GM19395 (cell line): ENCODE data around the gene SLC35D2.
A peak's percentile ranks its signal among the peaks of the same experiment; 100 is the strongest.
"Not testable (repeated sequence)": the region's sequence is repeated elsewhere in the genome, so short reads cannot be mapped to it uniquely, and the experiment has no call there.

Experiments
- ATAC-seq: cut with Tn5 transposase; IDR thresholded peaks from one replicate; pipeline ENCODE4 v1.9.1; 2021; ENCODE audit warnings: mild to moderate bottlenecking, moderate library complexity; ENCODE audit not compliant: unreplicated experiment

Gene SLC35D2

DNA sequence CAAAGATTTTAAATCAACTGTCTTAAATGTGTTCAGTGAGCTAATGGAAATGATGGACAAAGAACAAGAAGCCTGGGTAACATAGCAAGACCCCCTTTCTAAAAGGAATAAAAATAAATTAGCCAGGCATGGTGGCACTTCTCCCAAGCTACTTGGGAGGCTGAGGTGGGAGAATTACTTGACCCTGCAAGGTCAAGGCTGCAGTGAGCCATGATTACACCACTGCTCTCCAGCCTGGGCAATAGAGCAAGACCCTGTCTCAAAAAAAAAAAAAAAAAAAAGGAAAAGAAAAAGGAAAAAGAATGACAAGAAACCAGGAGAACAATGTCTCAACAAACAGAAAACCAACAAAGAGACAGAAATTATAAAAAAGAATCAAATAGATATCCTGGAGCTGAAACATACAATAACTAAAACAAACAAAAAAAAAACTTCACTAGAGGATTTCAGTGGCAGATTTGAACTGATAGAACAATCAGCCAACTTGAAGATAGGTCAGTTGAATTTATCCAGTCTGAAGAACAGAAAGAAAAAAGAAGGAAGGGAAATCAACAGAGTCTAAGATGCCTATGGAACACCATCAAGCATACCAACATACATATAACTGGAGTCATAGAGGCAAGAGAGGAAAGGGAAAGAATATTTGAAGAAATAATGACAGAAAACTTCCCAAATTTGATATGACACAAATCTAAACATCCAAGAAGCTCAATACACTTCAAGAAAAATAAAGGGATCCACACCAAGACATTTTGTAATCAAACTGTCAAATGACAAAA is 16.8 kb upstream of the SLC35D2 start:
- no peak for ATAC-seq

DNA sequence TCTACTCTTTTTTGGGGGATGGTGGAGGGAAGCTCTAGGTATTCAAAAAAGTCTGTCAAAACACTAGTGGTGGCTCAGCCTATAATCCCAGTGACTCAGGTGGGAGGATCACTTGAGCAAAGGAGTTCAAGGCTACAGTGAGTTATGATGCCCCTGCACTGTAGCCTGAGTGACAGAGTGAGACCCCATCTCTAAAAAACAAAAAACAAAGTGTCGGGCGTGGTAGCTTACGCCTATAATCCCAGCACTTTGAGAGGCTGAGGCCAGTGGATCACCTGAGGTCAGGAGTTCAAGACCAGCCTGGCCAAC is 15.8 kb upstream of the SLC35D2 start:
- ATAC-seq, result peak; percentile 36

DNA sequence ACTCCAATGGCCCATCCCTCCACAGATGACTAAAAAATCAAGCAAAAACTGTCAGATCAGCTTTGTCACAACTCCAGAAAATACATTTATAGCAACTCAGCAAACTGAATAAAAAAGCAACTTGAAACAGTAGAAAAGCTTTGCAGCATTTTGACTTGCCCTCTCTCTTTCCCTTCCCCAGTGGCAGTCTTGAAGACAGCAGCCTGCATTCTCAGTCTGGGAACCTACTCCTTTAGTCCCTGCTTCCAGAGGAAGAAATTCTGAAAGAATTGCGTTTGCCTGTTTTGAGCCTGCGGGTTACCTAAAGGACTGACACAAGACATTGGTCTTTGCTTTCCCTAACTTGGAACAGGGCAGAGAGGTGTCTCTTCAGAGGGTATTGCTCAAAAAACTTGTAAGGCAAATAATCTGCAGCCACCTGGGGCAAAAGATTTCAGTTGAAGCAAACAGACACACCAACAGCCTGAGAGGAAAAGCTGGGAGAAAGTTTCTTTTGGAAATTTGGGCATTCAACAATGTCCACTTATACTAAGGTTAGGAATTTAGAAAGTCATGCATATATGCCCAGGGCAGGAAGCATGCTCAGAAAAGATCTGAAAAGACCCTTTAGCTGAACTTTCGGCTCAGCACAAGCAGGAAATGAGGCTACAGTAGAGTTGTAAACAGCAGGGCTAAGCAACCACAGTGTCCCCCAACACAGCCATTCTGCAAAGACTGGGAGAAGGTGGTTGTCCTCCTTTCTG is 15.2 kb upstream of the SLC35D2 start:
- ATAC-seq, result peak; percentile 69

DNA sequence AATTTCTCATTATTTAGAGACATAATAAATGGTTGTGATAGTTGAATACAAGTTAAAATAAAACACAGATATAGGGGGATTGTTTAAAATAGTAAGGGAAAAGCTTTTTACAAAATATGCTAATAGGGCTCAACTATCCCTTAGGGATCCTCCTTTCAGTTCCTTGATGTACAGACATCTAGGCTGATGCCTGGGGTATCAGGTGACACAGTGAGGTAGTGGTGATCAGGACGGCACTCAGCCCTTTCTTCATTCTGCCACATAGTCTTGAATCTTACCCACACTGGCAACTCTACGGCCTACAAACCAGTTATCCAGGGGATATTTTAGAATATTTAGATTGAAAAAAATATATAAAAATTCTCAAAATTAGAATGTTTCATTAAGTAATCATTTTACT is 12.5 kb upstream of the SLC35D2 start:
- no peak for ATAC-seq

DNA sequence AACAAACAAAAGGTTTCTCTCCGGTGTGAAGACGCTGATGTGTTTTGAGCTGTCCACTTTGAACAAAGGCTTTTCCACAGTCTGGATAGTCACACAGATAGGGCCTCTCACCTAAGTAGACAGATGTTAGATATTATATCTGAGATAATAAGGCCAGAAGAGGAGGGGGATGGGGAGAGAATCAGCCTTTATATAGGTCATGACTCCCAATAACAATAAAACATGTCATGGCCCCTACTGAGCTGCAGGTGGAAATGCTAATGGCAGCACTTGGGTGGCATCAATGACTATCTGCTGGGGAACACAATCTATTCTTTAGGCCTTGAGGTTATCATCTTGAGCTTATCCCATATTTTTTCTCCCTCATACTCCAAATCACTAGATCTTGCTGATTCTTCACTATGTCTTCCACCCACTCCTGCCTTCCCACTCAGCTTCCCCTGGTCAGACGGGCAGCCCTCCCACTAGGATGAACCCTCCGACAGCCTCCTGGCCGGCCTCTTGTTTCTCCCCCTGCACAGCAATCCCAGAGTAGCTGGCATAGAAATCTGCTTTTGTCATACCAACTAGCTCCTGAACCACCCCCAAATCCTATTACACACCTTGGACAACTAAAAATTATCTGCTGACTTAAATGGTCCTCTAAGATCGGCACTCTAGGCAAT is 11.5 kb upstream of the SLC35D2 start:
- ATAC-seq, result no peak

DNA sequence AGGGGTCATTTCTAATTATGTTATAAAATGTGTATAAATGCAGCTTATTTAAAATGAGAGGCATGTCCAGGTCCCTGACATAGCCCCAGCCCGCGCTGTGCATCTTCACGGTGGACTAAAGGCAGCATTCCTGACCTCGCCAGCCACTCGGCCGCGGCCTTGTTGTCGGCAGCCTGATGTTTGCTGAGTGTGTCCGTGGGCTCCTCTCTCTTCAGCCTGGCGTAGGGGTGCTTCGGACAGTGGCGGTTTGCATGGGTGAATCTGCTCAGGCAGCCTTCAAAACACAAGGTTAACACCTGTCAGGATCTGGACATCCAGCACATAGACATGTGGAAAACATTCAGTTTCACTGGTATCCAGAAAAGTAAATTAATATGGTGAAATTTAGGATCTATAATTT is 8.8 kb upstream of the SLC35D2 start:
- ATAC-seq, result no peak

DNA sequence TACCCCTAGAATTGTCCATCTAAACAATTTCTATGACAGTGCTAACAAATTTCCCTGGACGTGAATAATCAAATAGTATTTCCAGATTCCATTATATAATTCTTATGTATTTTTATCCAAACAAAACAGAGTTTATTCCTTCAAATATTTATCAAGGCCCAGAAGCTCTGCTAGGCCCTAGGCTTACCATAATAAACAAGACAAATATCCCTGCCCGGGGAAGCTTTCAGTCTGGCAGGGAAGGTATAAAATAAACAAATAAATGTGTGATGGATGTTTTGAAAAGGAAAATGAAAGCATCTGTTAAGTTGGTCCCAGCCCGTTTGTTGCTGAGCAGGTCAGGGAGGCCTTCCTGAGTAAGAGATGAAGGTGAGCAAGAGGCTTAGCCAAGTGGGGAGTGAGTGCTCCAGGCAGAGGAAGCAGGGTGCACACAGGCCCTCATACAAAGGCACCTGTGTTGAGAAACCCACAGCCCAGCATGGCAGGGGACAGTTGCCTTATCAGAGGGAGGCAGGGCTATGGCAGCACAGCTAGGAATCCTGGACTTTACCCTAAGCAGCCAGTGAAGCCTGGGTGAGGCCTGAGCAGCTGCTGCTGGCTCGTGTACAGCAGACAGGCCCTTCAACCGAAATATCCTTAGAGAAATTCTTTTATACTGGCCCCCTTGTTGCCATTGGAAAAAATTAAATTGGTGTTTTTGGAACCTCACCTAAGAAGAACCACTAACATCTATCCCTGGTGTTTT is 7.7 kb upstream of the SLC35D2 start:
- no peak for ATAC-seq

DNA sequence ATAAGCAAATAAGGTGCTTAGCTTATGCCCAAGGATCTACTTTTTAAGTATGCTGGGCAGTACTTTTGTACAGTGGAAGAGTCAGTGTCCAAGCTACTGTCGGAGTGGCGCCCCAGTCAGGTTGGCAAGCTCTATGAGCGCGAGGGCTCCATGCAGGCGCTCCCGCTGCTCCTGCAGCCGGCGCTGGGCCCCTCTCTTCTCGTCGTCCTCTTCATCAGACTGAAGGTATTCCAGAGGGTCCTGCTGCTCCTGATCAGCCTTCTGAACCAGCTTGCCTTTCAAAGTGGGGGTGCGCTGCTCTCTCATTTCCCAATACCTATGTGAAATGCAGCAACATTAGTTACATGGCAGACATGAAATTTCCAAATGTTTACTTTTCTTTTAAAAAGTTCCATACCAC is 4.6 kb upstream of the SLC35D2 start:
- no peak for ATAC-seq

DNA sequence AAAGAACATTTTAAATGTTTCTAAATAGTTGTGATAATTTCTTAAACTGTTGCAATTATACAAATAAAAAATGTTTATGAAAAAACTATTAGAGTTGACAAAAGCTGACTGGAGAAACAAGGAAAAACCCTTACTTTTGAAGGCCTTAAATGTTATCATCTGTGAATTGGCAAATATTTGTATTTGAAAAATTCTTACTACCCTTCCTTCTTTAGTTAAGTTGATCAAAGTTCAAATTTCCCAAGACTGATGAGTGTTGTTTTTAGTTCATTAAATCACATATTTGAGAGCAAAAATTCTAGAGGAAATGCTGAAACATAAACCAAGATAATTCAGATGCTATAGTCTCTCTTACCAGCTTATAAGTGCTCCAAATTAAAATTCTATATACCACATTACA is 2.6 kb upstream of the SLC35D2 start:
- ATAC-seq, result no peak

DNA sequence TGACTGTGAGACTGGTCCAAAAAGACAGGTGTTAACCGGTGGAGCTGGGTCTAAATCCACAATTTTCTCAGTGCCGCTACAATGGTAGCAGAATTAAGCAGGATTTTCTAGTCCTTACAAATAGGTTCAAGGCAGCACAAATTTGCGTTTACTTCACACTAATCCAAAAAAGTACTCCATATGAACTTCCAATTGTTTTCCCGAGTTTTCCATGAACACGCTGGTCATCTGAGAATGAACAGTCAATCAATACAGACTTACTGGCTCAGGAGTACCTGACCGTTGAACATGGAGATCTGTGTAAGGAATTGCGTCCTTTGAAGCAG is 709 bp downstream of the SLC35D2 start:
- no peak for ATAC-seq

DNA sequence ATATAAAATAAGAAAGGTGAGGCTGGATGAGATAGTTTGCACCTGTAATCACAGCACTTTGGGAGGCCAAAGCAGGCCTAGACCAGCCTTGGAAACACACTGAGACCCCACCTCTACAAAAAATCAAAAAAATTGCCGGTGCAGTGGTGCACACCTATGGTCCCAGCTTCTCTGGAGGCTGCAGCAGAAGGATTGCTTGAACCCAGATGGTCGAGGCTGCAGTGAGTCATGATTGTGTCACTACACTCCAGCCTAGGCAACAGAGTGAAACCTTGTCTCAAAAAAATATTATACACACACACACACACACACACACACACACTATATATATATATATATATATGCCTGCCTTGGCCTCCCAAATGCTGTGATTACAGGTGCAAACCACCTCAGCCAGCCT is 1.3 kb downstream of the SLC35D2 start:
- ATAC-seq, result no peak

DNA sequence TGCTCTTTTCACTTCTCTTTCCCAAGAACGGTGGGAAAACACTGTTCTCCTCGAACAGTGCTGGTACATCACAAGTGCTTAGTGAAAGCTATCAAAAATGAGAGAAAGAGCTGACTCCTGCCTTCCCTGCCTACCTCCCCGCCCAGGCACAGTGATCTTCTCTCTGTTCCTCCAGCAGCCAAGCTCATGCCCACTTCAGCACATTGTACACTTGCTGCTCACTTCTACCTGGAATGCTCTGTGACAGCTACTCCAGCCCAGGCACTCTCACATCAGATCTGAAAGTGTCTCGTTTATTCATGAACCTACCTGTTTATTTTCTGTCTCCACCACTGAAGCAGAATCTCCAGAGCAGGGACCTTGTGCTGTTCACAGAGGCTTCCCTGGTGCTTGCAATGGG is 1.8 kb downstream of the SLC35D2 start:
- ATAC-seq, result no peak

DNA sequence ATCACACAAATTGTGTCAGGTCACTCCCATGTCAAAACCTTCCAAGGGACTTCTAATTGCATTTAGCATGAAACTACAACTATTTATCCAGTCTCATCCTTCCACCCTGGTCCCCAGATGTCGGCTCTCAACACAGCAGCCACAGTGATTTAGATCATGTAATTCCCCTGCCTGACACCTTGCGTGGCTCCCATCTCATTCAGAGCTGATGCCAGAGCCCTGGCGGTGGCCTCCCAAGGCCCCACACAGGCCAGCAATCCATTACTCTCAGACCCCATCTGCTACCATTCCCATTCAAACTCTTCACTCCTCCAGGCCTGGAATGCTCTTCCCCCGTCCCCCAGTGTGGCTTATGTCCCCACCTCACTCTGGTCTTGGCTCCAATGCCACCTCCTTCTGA is 2.4 kb downstream of the SLC35D2 start:
- no peak for ATAC-seq

DNA sequence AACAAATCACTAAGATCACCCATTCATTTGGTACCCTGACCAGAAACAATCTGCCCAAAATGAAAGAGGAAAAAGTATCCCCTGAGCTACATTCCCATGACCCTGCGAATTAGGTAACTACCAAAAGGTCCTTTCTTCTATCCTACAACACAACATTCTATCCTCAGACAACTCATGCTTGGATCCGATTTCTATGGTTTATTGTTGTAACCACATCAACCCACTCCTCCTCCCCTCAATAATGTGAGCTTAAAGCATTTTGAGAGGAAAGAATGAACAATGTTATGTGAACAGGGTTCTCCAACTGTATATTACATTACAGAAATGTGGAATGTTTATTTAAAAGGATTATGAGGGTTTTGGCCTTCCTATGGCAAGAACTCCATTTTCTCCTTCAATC is 4.0 kb downstream of the SLC35D2 start:
- no peak for ATAC-seq

DNA sequence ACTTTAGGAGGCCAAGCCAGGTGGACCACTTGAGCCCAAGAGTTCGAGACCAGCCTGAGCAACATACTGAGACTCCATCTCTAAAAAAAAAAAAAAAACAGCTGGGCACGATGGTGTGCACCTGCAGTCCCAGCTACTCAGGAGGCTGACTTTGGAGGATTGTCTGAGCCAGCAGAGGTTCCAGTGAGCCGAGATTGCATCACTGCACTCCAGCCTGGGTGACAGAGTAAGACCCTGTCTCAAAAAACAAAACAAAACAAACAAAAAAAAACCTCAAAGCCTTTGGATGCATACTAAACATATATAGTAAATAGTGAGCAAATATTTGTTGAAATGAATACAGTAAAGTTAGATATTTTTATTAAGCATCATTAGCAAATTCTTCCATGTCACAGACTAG is 5.3 kb downstream of the SLC35D2 start:
- ATAC-seq, result no peak

DNA sequence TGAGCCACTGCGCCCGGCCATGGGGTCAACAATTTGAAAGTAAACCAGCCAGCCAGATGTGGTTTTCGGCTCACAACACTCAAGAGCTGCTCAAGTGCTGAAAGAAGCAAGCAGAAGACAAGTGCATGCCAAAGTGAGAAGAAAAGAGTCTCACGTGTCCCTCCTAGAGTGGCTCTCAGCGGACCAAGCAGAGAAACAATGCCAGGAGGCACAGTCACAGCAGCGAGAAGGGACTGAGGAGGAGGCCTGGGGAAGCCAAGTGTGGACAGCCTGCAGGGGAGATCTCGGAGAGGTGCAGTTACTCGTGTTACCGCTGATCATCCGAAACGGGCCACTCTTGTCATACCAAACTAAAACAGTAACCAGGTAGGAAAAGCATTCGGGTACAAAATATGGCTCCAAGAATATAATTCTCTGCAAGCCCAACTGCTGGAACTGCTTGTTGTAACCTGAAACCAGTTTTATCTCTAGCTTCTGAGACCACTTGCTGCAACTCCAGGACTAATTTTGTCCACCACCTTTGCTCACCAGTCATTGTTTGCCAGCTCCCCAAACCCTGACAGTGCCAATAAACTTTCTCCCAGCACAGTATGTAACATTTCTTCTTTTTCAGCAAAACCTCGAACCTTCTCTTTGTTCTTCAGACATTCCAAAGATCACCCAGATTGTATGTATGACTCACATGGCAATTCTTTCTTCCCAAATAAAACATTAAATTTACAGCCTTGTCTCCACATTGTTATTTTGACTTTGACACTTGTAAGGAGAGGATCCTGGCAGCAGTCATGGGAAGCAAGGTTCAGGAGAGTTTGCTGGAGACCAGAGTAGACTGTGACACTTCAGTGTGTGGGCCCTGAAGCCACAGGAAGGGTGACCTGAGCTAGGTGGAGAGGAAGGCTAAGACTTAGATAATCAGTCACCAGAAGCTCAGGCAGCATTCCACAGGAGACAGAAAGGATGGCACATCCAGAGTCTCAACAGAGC is 6.3 kb downstream of the SLC35D2 start:
- ATAC-seq, result no peak

DNA sequence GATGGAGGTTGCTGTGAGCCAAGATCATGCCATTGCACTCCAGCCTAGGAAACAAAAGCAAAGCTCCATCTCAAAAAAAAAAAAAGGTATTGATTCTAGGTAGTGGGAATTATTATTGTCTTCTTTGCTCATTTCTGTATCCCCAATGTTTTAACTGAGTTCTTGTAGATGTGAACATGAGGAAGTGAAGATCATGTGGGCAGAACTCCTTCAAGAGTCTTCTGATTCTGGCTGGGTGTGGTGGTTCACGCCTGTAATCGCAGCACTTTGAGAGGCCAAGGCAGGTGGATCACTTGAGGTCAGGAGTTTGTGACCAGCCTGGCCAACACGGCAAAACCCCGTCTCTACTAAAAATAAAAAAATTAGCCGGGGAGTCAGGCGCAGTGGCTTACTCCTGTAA is 8.0 kb downstream of the SLC35D2 start:
- ATAC-seq, result not testable (repeated sequence)

DNA sequence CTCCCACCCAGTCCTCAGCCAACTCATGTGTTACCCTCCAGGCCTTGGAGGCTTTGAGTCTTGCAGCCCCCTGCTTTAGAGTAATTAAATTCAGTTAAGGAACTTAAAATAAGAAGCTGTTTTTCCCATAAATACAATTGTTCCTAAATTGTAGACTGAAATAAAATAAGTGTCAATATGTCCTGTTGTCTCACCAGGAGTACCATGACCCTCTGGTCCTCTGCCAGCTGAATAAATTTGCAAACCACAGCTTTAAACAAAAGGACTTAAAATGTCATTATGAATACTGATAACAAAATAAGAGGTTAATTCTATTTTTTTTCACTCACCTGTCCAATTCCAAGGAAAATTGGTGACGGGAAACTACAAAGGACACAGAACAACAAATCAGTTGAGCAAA is 15.6 kb downstream of the SLC35D2 start:
- ATAC-seq, result no peak

DNA sequence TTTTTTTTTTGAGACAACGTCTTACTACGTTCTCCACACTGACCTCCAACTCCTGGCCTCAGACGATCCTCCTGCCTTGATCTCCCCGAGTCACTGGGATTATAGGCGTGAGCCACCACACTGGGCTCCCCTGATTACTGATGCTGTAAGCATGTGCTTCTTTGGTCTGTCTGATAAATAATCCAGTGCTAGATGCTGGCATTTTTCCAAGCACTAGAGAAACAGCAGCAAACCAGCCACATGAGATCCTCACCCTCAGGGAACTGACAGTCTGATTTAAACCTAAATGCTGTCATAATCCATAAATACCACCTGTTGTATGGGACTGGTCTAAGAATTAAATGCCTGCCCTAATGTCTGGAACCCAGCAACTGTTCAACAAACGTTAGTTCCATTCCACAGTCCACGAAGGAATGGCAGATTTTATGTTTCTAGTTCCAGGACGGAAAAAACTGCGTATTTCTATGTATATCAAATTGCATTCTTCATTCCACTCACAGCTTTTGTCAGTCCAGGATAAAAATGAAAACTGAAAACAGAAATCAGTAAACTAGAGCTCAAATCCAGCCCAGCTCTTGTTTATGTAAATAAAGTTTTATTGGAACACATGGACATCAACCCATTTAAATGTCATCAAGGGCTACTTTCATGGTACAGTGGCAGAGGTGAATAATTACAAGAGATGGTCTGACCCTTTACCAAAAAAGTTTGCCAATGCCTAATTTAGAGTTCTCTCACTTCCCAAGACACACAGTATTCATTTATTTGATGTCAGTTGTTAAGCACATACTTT is 20.1 kb downstream of the SLC35D2 start:
- no peak for ATAC-seq

DNA sequence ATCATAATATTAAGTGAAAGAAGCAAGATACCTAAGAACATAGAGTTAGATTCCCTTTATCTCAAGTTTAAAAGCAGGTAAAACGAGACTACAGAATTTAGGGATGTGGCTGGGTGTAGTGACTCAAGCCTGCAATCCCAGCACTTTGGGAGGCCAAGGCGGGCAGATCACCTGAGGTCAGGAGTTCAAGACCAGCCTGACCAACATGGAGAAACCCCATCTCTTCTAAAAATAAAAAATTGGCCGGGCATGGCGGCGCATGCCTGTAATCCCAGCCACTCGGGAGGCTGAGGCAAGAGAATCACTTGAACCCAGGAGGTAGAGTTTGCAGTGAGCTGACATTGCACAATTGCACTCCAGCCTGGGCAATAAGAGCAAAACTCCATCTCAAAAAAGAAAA is 21.4 kb downstream of the SLC35D2 start:
- not testable (repeated sequence) for ATAC-seq
